Activated gamma-delta T cell treated with anti-CD3 and anti-CD28 coated beads, Interleukin-2, amount 50 U/mL, for 16 hours (primary cell): Measurements from ENCODE around the gene ABCC1.

Experiments used
- DNase-seq: peaks from one replicate; pipeline ENCODE4 v3.0.0-alpha.2; 2020; ENCODE audit warnings: low read depth

ABCC1 gene

DNA sequence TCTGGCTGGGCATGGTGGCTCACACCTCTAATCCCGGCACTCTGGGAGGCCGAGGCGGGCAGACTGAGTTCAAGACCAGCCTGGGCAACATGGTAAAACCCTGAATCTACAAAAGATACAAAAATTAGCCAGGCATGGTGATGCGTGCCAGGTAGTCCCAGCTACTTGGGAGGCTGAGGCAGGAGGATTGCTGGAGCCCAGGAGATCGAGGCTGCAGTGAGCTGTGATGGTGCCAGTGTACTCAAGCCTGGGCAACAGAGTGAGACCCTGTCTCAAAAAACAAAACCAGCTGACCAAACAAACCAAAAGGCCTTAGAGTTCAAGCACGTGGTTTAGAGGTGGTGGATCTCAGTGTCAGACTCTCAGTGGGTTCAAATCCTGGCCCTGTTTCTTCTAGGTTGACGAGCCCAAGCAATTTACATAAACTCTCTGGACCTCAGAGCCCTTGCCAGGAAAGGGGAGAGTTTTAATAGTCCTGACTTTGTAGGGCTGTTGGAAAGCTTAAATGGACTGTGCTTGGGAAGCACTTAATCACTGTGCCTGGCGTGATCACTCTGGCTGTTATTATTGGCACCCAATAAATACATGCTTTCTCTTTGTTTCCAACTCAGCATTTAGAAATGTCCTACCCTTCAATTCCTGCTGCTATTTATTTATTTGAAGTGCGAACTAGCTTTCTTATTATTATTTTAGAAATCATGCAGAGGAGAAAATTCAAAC is 44.7 kb downstream of the ABCC1 start:
- no peak for DNase-seq

GRCh38 chr16:15996432-15997109 is 47.2 kb downstream of the ABCC1 start:
- no peak for DNase-seq

DNA sequence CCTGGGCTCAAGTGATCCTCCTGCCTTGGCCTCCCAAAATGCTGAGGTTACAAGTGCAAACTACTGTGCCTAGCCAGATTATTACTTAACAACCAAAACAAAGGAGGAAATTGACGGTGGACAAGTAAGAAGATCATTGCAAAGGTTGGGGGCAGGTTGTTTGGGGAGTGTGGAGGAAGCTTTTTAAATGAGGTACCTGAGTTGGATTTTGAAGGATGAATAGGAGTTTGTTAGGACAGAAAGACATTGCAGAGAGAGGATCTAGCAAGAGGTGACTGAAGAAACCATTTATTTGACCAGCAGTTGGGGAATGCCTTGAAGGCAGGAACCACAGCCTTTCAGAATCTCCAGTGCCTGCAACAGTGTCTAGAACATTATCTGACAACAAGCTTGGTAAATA is 51.3 kb downstream of the ABCC1 start:
- DNase-seq, result no peak

DNA sequence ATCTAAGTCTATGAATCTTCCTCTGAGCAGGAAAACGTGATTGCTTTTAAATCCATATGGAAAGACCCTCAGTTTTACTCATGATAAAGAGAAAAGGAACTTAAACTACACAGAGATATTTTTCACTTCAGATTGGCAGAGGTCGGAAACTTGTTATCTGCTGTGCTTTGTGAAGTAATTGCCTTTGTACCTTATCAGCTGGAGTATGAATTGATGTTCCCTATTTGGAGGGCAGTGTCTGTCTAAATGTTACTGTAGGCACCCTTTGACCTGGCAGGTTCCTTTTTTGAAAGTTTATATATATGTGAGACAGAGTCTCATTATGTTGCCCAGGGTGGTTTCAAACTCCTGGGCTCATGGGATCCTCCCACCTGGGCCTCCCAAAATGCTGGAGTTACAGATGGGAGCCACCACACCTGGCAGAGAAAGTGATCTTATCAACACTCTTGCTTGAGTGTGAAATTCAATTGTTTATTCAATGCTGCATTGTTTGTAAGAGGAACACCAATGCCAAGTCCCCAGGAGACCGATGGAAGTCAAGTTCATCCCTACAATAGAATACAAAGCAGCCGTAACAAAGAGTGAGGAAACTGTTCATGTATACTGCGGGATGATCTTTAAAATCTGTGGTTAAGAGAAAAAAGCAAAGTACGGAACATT is 52.3 kb downstream of the ABCC1 start:
- no peak for DNase-seq

DNA sequence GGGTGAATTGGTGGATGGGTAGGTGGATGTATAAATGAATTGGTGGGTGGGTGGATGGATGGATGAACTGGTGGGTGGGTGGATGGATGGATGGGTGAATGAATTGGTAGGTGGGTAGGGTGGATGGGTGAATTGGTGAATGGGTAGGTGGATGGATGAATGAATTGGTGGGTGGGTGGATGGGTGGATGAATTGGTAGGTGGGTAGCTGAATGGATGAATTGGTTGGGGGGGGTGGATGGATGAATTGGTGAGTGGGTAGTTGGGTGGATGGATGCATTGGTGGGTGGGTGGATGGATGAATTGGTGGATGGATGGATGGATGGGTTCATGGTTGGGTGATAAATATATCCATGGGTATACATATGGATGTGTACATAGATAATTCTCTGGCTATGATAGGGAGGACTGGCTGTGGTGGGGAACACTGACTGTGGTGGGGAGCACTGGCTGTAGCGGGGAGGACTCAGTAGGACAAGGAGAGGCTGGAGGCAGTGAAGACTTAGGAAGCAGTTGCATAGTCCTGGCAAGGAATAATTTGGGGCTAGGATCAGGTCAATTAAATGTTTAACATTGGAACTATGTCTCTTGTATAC is 54.4 kb downstream of the ABCC1 start:
- DNase-seq, result no peak

DNA sequence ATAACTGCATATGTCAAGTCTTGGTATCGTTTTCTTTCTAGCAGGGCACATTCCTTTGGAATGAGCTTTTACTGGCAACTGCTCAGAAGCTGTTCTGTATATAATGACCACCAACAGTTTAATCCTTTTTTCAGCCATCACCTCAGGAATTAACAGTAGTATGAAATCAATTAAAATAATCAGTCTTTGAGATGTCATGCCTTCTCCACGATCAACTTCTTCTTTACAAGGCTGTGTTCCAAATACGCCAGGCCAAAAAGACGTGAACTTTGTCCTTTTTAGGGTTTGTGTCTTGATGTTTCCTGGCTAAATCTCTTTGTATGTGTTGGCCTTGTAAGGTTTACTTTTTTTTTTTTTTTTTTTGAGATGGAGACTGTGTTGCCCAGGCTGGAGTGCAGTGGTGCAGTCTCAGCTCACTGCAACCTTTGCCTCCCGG is 54.9 kb downstream of the ABCC1 start:
- no peak for DNase-seq

DNA sequence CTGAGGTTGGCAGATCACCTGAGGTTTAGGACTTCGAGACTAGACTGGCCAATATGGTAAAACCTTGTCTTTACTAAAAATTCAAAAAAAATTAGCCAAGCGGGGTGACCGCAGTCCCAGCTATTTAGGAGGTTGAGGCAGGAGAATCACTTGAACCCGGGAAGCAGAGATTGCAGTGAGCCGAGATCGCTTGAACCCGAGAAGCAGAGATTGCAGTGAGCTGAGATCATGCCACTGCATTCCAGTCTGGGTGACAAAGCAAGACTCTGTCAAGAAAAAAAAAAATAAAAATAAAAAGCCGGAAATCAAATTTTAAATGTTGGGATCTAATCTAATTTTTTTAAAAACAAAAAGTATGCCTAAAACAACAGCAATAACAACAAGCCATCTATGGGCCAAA is 56.3 kb downstream of the ABCC1 start:
- no peak for DNase-seq

DNA sequence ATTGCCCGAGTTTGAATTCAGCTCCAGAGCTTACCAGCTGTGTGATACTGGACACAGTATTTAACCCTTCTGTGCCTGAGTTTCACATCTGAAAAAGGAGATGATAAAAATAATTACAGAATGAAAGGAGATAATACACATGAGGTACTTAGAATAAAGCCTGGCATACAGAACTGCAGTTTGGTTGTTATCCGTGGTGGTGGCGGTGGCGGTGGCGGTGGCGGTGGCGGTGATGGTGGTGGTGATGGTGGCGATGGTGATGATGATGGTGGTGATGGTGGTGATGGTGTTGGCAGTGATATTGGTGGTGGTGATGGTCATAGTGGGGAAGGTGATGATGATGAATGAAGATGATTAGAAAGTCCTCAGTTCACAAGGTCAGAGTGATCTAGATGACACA is 57.2 kb downstream of the ABCC1 start:
- DNase-seq, result no peak

DNA sequence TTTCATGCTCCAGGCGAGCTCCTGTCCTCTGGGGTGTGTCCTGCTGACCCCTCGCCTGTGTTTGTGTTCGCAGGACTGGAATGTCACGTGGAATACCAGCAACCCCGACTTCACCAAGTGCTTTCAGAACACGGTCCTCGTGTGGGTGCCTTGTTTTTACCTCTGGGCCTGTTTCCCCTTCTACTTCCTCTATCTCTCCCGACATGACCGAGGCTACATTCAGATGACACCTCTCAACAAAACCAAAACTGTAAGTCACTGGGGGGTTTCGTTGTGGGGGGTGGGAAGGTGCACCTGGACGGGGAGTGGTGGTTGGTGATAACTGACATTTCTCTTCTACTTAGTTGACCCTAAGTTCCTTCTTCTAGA is 58.3 kb downstream of the ABCC1 start:
- DNase-seq, result no peak

- DNase-seq, result no peak
Observed at GRCh38 chr16:16008666-16009065, 59.2 kb downstream of the ABCC1 start.

- DNase-seq, result no peak
Observed at GRCh38 chr16:16009401-16009800, 60.0 kb downstream of the ABCC1 start.

- DNase-seq, result no peak
Observed at GRCh38 chr16:16010194-16010593, 60.8 kb downstream of the ABCC1 start.

GRCh38 chr16:16012144-16012543 is 62.7 kb downstream of the ABCC1 start:
- no peak for DNase-seq

GRCh38 chr16:16013812-16014211 is 64.4 kb downstream of the ABCC1 start:
- no peak for DNase-seq

DNA sequence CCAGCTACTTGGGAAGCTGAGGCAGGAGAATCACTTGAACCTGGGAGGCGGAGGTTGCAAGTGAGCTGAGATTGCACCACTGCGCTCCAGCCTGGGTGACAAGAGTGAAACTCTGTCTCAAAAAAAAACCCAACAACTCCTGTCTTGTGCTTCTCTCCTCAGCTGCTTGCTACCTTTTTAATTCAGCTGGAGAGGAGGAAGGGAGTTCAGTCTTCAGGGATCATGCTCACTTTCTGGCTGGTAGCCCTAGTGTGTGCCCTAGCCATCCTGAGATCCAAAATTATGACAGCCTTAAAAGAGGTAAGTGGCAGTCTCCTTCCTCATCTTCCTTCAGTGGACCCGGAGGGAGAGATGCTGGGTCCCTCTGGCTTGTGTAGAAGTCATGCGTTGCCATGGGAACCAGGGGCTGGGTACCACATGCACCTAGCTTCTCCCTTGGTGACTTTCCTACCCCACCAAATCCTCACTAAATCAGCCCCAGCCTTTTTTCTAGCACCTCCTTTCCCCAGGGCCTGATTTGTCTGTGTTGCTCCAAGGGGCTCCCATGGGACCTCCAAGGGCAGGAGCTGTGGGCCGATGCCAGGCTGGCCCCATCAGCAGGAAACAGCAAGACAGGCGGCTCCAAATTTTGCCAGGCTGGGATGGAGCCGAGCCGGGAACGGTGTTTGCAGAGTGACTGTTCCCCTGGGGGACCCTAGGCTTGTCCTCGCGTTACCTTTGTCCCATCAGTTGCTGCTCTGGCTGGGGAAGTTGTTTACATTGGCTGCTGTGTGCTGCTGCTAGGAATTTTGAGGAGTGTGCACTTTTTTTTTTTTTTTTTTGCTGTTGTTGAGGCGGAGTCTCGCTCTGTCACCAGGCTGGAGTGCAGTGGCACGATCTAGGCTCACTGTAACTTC is 65.2 kb downstream of the ABCC1 start:
- no peak for DNase-seq

- DNase-seq, result no peak
Observed at GRCh38 chr16:16015849-16016248, 66.4 kb downstream of the ABCC1 start.

- no peak for DNase-seq
Observed at GRCh38 chr16:16016388-16016964, 67.1 kb downstream of the ABCC1 start.

GRCh38 chr16:16017812-16018211 is 68.4 kb downstream of the ABCC1 start:
- DNase-seq, result no peak

GRCh38 chr16:16018705-16019104 is 69.3 kb downstream of the ABCC1 start:
- DNase-seq, result no peak

GRCh38 chr16:16019488-16019887 is 70.1 kb downstream of the ABCC1 start:
- no peak for DNase-seq

GRCh38 chr16:16020291-16020690 is 70.9 kb downstream of the ABCC1 start:
- DNase-seq, result no peak

DNA sequence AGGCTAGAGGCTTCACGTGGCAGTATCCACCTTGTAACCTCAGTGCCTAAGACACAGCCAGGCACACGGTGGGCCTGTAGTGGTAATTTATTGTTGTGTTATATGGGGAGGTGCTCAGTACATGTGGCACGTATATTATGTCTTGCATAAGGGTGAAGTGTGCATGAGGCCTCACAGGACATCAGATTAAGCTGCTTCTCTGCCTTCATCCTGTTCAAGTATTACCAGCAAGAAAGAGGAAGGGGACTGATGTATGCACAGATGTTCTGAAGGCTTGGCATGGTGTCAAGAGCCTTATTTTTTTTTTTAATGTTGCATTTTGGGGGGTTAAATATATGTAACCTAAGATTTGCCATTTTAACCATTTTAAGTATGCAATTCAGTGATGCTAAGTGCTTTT is 71.6 kb downstream of the ABCC1 start:
- no peak for DNase-seq
